ENCODE measurements around the gene GCNT2. TPM values are rescaled to one million over a fixed set of nuclear protein-coding genes. Genes with fewer than 3 reads are reported as not detected.
"Not testable (repeated sequence)": the region's sequence is repeated elsewhere in the genome, so short reads cannot be mapped to it uniquely, and the experiment has no call there.

GCNT2 gene
- total RNA-seq, 1 donor from 2014 or later = 32.2 TPM

DNA sequence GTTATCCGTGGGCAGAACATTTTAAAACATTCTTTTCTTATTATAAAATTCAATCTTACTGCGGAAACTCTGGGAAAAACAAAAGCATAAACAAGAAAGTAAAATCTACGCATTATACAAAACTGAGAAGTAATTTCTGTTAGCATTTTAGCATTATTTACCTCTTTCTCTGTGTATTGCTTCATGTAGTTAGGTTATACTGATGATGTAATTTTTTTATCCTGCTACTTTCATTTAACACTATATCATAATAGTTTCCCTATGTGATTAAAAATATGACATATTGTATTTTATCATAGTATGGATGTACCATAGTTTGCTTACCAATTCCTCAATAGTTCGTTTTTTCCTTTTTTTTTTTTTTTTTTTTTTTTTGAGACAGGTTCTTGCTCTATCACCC lies 4.2 kb upstream of the GCNT2 start:
- DNase-seq (no peak), ATAC-seq (no peak)
- no peaks in the 10 kb centered on the region for H3K27me3 ChIP-seq (ENCODE audit: low read depth)
- TF ChIP-seq, protein P1, sequence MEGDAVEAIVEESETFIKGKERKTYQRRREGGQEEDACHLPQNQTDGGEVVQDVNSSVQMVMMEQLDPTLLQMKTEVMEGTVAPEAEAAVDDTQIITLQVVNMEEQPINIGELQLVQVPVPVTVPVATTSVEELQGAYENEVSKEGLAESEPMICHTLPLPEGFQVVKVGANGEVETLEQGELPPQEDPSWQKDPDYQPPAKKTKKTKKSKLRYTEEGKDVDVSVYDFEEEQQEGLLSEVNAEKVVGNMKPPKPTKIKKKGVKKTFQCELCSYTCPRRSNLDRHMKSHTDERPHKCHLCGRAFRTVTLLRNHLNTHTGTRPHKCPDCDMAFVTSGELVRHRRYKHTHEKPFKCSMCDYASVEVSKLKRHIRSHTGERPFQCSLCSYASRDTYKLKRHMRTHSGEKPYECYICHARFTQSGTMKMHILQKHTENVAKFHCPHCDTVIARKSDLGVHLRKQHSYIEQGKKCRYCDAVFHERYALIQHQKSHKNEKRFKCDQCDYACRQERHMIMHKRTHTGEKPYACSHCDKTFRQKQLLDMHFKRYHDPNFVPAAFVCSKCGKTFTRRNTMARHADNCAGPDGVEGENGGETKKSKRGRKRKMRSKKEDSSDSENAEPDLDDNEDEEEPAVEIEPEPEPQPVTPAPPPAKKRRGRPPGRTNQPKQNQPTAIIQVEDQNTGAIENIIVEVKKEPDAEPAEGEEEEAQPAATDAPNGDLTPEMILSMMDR (IDR thresholded peaks at IDR 0.05) = no peak
- no peak overlapping the region for H3K27ac ChIP-seq
- intact Hi-C loops (cut with DNase I) = no loop called here
- peaks cover 16% of the 10 kb centered on the region for H3K4me1 ChIP-seq
- no peaks in the 10 kb centered on the region for H3K9me3 ChIP-seq
- no peaks in the 10 kb centered on the region for H3K36me3 ChIP-seq
- no peak overlapping the region for H3K4me3 ChIP-seq

DNA sequence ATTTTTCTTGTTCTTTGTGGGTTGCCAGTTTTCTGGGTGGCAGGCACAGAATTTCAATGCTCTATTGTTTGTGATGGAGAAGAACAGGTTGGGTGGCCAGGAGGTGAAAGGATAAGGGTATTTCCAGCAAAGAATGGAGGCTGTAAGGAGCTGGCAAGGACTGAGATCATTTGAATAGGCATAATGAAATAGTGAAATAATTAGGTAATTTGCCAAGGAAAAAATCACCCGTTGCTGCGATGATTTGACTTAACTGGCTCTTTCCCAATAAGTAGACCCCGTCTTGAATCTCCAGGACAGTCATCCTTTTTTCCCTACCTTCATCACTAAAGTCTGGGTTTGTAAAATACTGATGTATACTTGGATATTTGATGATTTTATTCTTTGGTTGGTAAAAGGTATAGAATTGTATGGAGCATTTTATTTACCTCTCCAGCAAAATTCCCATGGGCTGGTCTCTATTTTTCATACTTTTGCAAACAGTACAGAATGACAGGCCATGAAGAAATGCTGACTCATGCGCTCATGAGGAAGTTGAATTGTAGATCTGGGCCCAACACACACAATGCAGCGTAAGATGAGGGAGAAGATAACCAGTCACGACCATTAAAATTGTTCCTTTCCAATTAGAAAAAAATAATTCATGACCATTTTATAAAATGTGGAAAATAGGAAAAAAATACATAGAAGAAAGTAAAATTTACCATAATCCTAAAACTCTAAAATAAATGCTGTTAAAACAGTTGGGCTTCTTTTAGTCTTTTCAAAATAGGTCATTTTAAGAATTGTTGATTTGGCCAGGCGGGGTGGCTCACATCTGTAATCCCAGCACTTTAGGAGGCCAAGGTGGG lies 2.4 kb upstream of the GCNT2 start:
- H3K4me1 ChIP-seq = peaks cover 16% of the 10 kb centered on the region
- TF ChIP-seq, protein P1 (IDR thresholded peaks at IDR 0.05) = no peak
- H3K36me3 ChIP-seq = no peaks in the 10 kb centered on the region
- intact Hi-C loops (cut with DNase I) = no loop called here
- H3K9me3 ChIP-seq = no peaks in the 10 kb centered on the region
- no peaks in the 10 kb centered on the region for H3K27me3 ChIP-seq (ENCODE audit: low read depth)
- peak overlapping the region; percentile 32 for H3K27ac ChIP-seq
- no peak for DNase-seq
- peak in 1 of 2 donors; percentile 57 for ATAC-seq
- H3K4me3 ChIP-seq = no peak overlapping the region

DNA sequence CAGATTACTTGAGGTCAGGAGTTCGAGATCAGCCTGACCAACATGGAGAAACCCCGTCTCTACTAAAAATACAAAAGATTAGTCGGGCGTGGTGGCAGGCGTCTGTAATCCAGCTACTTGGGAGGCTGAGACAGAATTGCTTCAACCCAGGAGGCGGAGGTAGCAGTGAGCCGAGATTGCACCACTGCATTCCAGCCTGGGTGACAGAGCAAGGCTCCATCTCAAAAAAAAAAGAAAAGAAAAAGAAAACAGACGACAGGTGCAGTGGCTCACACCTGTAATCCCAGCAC lies 1.8 kb upstream of the GCNT2 start:
- H3K27me3 ChIP-seq (ENCODE audit: low read depth); H3K4me3 ChIP-seq; H3K36me3 ChIP-seq; intact Hi-C loops (cut with DNase I); H3K9me3 ChIP-seq; DNase-seq; ATAC-seq: not testable (repeated sequence)
- H3K27ac ChIP-seq = peak overlapping the region; percentile 32
- H3K4me1 ChIP-seq = peaks cover 16% of the 10 kb centered on the region

DNA sequence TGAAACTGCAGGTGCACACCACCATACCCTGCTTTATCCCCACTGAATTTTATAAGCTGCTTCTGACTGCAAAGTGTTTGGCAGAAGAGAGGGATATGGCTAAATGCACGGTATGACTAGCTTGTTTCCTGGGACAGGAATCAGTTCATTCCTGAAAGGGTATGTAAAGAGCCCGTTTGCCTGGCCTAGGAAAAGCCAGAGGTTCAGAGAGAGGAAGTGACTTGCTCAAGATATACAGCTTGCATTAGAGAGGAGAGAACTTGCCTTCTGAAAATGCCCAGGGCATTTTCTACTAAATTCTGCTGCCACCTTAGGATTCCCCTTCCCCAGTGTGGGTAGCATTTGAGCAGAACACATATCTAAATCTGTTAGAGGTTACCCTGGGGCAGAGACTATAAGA lies 683 bp upstream of the GCNT2 start:
- peaks cover 16% of the 10 kb centered on the region for H3K4me1 ChIP-seq
- peak; percentile 5 to 24 for ATAC-seq
- intact Hi-C loops (cut with DNase I) = no loop called here
- H3K9me3 ChIP-seq = no peaks in the 10 kb centered on the region
- TF ChIP-seq, protein P1 (IDR thresholded peaks at IDR 0.05) = no peak
- H3K4me3 ChIP-seq = peak overlapping the region; percentile 33
- no peaks in the 10 kb centered on the region for H3K27me3 ChIP-seq (ENCODE audit: low read depth)
- no peak for DNase-seq
- no peaks in the 10 kb centered on the region for H3K36me3 ChIP-seq
- H3K27ac ChIP-seq = peak overlapping the region; percentile 71

DNA sequence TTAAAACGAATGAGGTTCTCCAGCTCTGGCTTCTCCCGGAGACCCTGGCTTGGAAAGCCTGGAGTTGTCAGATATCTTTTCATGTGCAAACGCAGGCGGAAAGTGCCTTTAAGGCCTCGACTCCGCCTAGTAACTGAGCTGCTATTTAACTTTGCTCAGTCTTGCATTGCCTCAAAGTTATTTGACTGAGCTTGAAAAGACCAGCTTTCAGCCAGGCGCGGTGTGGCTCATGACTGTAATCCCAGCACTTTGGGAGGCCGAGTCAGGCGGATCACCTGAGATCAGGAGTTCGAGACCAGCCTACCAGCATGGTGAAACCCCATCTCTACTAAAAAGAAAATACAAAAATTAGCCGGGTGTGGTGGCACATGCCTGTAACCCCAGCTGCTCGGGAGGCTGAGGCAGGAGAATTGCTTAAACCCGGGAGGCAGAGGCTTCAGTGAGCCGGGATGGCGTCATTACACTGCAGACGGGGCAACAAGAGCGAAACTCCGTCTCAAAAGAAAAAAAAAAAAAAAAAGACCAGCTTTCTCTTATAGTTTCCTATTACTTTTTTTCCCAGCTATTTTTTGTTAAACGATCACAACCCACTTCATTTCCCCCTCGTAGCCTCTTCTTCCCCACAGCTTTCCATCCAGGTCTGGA lies 1.9 kb downstream of the GCNT2 start:
- H3K27ac ChIP-seq = peak overlapping the region; percentile 71
- TF ChIP-seq, protein P1 (IDR thresholded peaks at IDR 0.05) = no peak

DNA sequence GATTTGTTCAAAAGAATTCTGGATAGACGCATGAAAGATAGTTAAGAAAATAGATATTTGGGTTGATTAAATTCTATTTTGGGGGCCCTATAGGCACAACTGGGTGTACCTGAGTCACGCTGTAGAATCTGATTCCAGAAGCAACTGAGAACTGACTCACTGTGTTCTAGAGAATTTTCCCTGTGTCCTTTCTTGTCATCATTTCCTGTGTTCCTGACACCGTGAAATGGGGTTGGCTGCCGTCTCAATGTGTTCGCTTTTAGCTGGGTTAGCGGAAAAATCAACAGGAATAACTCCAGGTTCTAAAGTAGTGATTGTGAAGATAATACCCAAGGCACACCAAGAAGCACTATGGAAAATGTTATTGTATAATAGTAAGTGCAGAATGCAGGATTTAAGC lies 5.0 kb downstream of the GCNT2 start:
- intact Hi-C loops (cut with DNase I) = no loop called here
- Histone ChIP-seq H3K27ac (no peak overlapping the region), H3K4me1 (peaks cover 27% of the 10 kb centered on the region), H3K4me3 (no peak overlapping the region), H3K36me3 (no peaks in the 10 kb centered on the region), H3K9me3 (no peaks in the 10 kb centered on the region), H3K27me3 (ENCODE audit: low read depth) (no peaks in the 10 kb centered on the region)
- TF ChIP-seq, protein P1 (IDR thresholded peaks at IDR 0.05) = no peak
- no peak for ATAC-seq
- no peak for DNase-seq

More for the DNA sequence above, 1.9 kb downstream of the GCNT2 start:
- Histone ChIP-seq H3K4me1 (peaks cover 27% of the 10 kb centered on the region), H3K4me3 (peak overlapping the region; percentile 33), H3K9me3 (no peaks in the 10 kb centered on the region), H3K27me3 (ENCODE audit: low read depth) (no peaks in the 10 kb centered on the region), H3K36me3 (no peaks in the 10 kb centered on the region)
- intact Hi-C loops (cut with DNase I) = no loop called here
- DNase-seq = peak; percentile 52
- ATAC-seq = peak; percentile 20 to 46

Data from lower lobe of right lung (tissue), 2 donors.